Osteoblast (primary cell): ENCODE results near the gene HSD17B8. TPM values are rescaled to one million over a fixed set of nuclear protein-coding genes. Genes with fewer than 3 reads are reported as not detected.

ENCODE experiments used
- DNase-seq: peaks from one replicate; pipeline ENCODE4 v3.0.0; 2011; ENCODE audit warnings: low spot score, mixed read lengths; ENCODE audit not compliant: insufficient read length; ENCODE audit errors: missing footprints
- H2AFZ ChIP-seq: 2 replicates; pipeline ENCODE4 v1.6.0; 2011; ENCODE audit warnings: mild to moderate bottlenecking, low read length
- H3K27ac ChIP-seq: 2 replicates; pipeline ENCODE4 v1.5.1; 2011; ENCODE audit warnings: mild to moderate bottlenecking, low read depth, low read length, moderate library complexity
- H3K27me3 ChIP-seq: 2 replicates; pipeline ENCODE4 v1.6.0; 2012; ENCODE audit warnings: mild to moderate bottlenecking, control low read depth, inconsistent platforms, low read length, moderate library complexity; ENCODE audit not compliant: insufficient read depth
- H3K36me3 ChIP-seq: 2 replicates; pipeline ENCODE4 v1.5.1; 2011; ENCODE audit warnings: mild to moderate bottlenecking, low read length, control low read depth, moderate library complexity; ENCODE audit not compliant: insufficient read depth
- H3K4me1 ChIP-seq: 2 replicates; pipeline ENCODE4 v1.5.1; 2011; ENCODE audit warnings: mild to moderate bottlenecking, low read length, control low read depth, moderate library complexity; ENCODE audit not compliant: insufficient read depth
- H3K4me2 ChIP-seq: 2 replicates; pipeline ENCODE4 v1.6.0; 2011; ENCODE audit warnings: mild to moderate bottlenecking, low read length; ENCODE audit not compliant: insufficient read depth
- H3K4me3 ChIP-seq: fragments of 200-600 bp; sonication (generic); 3 replicates; pipeline ENCODE4 v1.5.1; 2012; ENCODE audit warnings: mild to moderate bottlenecking, low read length, inconsistent platforms; ENCODE audit not compliant: insufficient read depth
- H3K79me2 ChIP-seq: 2 replicates; pipeline ENCODE4 v1.6.0; 2012; ENCODE audit warnings: mild to moderate bottlenecking, low read length, control low read depth, inconsistent platforms; ENCODE audit not compliant: insufficient read depth
- H3K9me3 ChIP-seq: 2 replicates; pipeline ENCODE4 v1.5.1; 2011; ENCODE audit warnings: low read depth, low read length, control low read depth
- H4K20me1 ChIP-seq: 2 replicates; pipeline ENCODE4 v1.6.0; 2012; ENCODE audit warnings: mild to moderate bottlenecking, low read length, control low read depth; ENCODE audit not compliant: insufficient read depth
- CTCF ChIP-seq: IDR thresholded peaks from 2 replicates; pipeline ENCODE4 v1.5.1; 2011; ENCODE audit warnings: mild to moderate bottlenecking, low read depth, low read length, moderate library complexity; ENCODE audit errors: extremely low read depth
- total RNA-seq: library from RNA; depleted of rRNA; stranded (reverse); fragments of >200 nt; gene quantifications from 2 replicates; pipeline ENCODE4 v1.2.3, GENCODE V29; 2012

The HSD17B8 gene
- total RNA-seq, 1 donor = 3.3 TPM

- H3K4me2 ChIP-seq = no peak overlapping the region
Measured at GRCh38 chr6:33172688-33173534, 31.5 kb upstream of the HSD17B8 start.

GRCh38 chr6:33173535-33174180 lies 30.8 kb upstream of the HSD17B8 start:
- no peaks in the 10 kb centered on the region for H4K20me1 ChIP-seq
- H3K9me3 ChIP-seq = no peaks in the 10 kb centered on the region
- H3K4me1 ChIP-seq = no peaks in the 10 kb centered on the region
- H2AFZ ChIP-seq = no peak overlapping the region
- no peak overlapping the region for H3K4me2 ChIP-seq
- H3K27me3 ChIP-seq = no peaks in the 10 kb centered on the region
- H3K4me3 ChIP-seq = no peak overlapping the region
- no peaks in the 10 kb centered on the region for H3K79me2 ChIP-seq
- no peak overlapping the region for H3K27ac ChIP-seq
- peak; percentile 66 for DNase-seq
- no peak for TF ChIP-seq CTCF
- no peaks in the 10 kb centered on the region for H3K36me3 ChIP-seq

More at GRCh38 chr6:33172688-33173534, 31.5 kb upstream of the HSD17B8 start:
- Histone ChIP-seq H3K9me3 (no peaks in the 10 kb centered on the region), H3K4me1 (no peaks in the 10 kb centered on the region), H2AFZ (no peak overlapping the region), H3K79me2 (no peaks in the 10 kb centered on the region), H3K4me3 (no peak overlapping the region), H3K36me3 (no peaks in the 10 kb centered on the region), H3K27me3 (no peaks in the 10 kb centered on the region), H4K20me1 (no peaks in the 10 kb centered on the region), H3K27ac (no peak overlapping the region)
- TF ChIP-seq CTCF = peak; percentile 79
- peak; percentile 99 for DNase-seq

- no peaks in the 10 kb centered on the region for H3K9me3 ChIP-seq
- no peak for TF ChIP-seq CTCF
Measured at GRCh38 chr6:33174784-33175183, 29.7 kb upstream of the HSD17B8 start.

GRCh38 chr6:33175436-33176069 lies 28.9 kb upstream of the HSD17B8 start:
- Histone ChIP-seq H3K27me3 (no peaks in the 10 kb centered on the region), H3K4me1 (no peaks in the 10 kb centered on the region), H3K79me2 (no peaks in the 10 kb centered on the region), H2AFZ (no peak overlapping the region), H3K36me3 (no peaks in the 10 kb centered on the region), H3K27ac (no peak overlapping the region), H3K9me3 (no peaks in the 10 kb centered on the region), H3K4me3 (no peak overlapping the region), H3K4me2 (no peak overlapping the region), H4K20me1 (no peaks in the 10 kb centered on the region)
- DNase-seq = peak; percentile 76
- TF ChIP-seq CTCF = no peak

More at GRCh38 chr6:33174784-33175183, 29.7 kb upstream of the HSD17B8 start:
- Histone ChIP-seq H3K4me2 (no peak overlapping the region), H4K20me1 (no peaks in the 10 kb centered on the region), H3K27ac (no peak overlapping the region), H2AFZ (no peak overlapping the region), H3K27me3 (no peaks in the 10 kb centered on the region), H3K4me3 (no peak overlapping the region), H3K4me1 (no peaks in the 10 kb centered on the region), H3K79me2 (no peaks in the 10 kb centered on the region), H3K36me3 (no peaks in the 10 kb centered on the region)
- DNase-seq = no peak
